GF-D8 (cell line): ENCODE measurements around the gene CGRRF1.

Experiments
- DNase-seq: peaks from one replicate; lab custom pipeline; 2025; lab: John Stamatoyannopoulos, UW

The CGRRF1 gene

GRCh38 chr14:54577977-54578376 lies 68.3 kb downstream of the CGRRF1 start:
- no peak for DNase-seq

GRCh38 chr14:54579621-54580020 lies 69.9 kb downstream of the CGRRF1 start:
- no peak for DNase-seq

GRCh38 chr14:54580933-54581332 lies 71.2 kb downstream of the CGRRF1 start:
- no peak for DNase-seq

- no peak for DNase-seq
These were observed 72.6 kb downstream of the CGRRF1 start for GRCh38 chr14:54582334-54582733.

- no peak for DNase-seq
These were observed 74.4 kb downstream of the CGRRF1 start for GRCh38 chr14:54584097-54584496.

- no peak for DNase-seq
These were observed 75.5 kb downstream of the CGRRF1 start for GRCh38 chr14:54585214-54585613.
